ENCODE measurements around the gene HHAT.

Gene HHAT

GRCh38 chr1:210376836-210377372 is 48.2 kb downstream of the HHAT start:
- Histone ChIP-seq H3K4me3 (ENCODE audit: low read depth, low read length) (no peak overlapping the region), H3K36me3 (ENCODE audit: control insufficient read depth, insufficient read depth, low read length) (no peaks in the 10 kb centered on the region), H3K9me3 (ENCODE audit: control insufficient read depth, insufficient read depth, low read length) (no peaks in the 10 kb centered on the region), H3K4me1 (ENCODE audit: control insufficient read depth, insufficient read depth, low read length) (peaks cover 18% of the 10 kb centered on the region), H3K9ac (ENCODE audit: low read depth, low read length) (no peak overlapping the region), H3K27me3 (ENCODE audit: control insufficient read depth, insufficient read depth, low read length) (no peaks in the 10 kb centered on the region)

- no peaks in the 10 kb centered on the region for H3K36me3 ChIP-seq (ENCODE audit: control insufficient read depth, insufficient read depth, low read length)
- H3K4me1 ChIP-seq (ENCODE audit: control insufficient read depth, insufficient read depth, low read length), result peaks cover 9% of the 10 kb centered on the region
- no peaks in the 10 kb centered on the region for H3K9me3 ChIP-seq (ENCODE audit: control insufficient read depth, insufficient read depth, low read length)
- no peak overlapping the region for H3K4me3 ChIP-seq (ENCODE audit: low read depth, low read length)
- H3K9ac ChIP-seq (ENCODE audit: low read depth, low read length), result no peak overlapping the region
- no peaks in the 10 kb centered on the region for H3K27me3 ChIP-seq (ENCODE audit: control insufficient read depth, insufficient read depth, low read length)
These were observed 49.1 kb downstream of the HHAT start for GRCh38 chr1:210377731-210378333.

DNA sequence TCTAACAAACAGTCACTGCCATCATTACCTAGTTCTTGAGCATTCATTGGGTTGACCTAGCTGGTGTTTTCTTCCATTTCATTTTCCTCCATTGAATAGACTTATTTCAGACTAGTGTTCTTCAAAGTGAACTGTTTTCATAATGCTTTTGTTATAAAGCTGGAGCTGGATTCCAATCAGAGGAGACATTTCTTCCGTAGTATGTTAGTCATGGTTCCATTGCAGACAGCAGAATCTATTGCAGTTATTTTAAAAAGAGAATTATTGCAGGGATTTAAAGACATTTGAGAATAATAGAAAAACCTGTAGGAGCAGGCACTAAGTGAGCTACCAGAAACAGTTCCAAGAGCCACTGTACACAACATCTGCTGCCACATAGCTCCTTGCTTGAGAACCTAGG is 50.0 kb downstream of the HHAT start:
- H3K36me3 ChIP-seq (ENCODE audit: control insufficient read depth, insufficient read depth, low read length), result no peaks in the 10 kb centered on the region
- no peaks in the 10 kb centered on the region for H3K27me3 ChIP-seq (ENCODE audit: control insufficient read depth, insufficient read depth, low read length)
- no peak overlapping the region for H3K4me3 ChIP-seq (ENCODE audit: low read depth, low read length)
- H3K9me3 ChIP-seq (ENCODE audit: control insufficient read depth, insufficient read depth, low read length), result no peaks in the 10 kb centered on the region
- H3K4me1 ChIP-seq (ENCODE audit: control insufficient read depth, insufficient read depth, low read length), result no peaks in the 10 kb centered on the region
- H3K9ac ChIP-seq (ENCODE audit: low read depth, low read length), result no peak overlapping the region

DNA sequence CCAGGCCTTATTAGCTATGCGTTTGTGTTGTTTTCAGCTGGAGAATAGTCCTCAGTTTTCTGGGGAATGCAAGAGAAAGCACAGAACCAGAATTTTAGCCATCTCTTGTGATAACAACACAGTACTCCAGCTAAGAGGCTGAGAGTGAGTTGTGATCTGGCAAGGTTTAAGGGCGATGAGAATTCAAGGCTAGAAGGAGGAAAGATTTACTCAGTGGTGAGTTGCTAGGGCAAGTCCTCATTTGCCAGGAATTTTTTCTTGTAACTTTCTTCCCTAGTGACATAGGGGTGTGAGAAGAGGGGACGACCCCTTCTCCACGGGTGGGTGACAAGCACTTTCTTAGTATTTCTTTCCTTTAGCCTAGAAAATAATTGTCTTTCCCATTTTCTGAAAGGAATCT is 53.2 kb downstream of the HHAT start:
- Histone ChIP-seq H3K9me3 (ENCODE audit: control insufficient read depth, insufficient read depth, low read length) (no peaks in the 10 kb centered on the region), H3K27me3 (ENCODE audit: control insufficient read depth, insufficient read depth, low read length) (no peaks in the 10 kb centered on the region), H3K4me1 (ENCODE audit: control insufficient read depth, insufficient read depth, low read length) (peaks cover 5% of the 10 kb centered on the region), H3K9ac (ENCODE audit: low read depth, low read length) (no peak overlapping the region), H3K36me3 (ENCODE audit: control insufficient read depth, insufficient read depth, low read length) (no peaks in the 10 kb centered on the region), H3K4me3 (ENCODE audit: low read depth, low read length) (no peak overlapping the region)

DNA sequence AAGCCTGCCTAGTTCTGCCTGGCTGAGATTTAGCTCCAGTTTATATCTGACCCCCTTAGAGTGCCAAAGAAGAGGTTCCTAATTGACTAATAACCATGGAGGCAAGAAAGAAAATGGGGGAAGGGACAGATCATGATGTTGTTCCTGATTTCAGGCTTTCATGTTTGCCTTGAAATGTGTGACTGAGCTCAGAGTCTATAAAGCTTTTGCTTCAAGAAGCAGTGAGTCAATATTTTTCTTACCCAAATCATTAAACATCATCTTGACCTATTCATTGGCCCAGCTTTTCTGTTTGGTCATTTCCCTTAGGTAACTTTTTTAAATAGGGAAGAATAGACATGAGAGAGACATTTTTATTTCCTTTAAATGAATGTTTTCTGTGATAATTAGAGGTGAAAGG is 55.9 kb downstream of the HHAT start:
- Histone ChIP-seq H3K9ac (ENCODE audit: low read depth, low read length) (no peak overlapping the region), H3K9me3 (ENCODE audit: control insufficient read depth, insufficient read depth, low read length) (no peaks in the 10 kb centered on the region), H3K27me3 (ENCODE audit: control insufficient read depth, insufficient read depth, low read length) (no peaks in the 10 kb centered on the region), H3K36me3 (ENCODE audit: control insufficient read depth, insufficient read depth, low read length) (no peaks in the 10 kb centered on the region), H3K4me3 (ENCODE audit: low read depth, low read length) (no peak overlapping the region), H3K4me1 (ENCODE audit: control insufficient read depth, insufficient read depth, low read length) (peaks cover 5% of the 10 kb centered on the region)

DNA sequence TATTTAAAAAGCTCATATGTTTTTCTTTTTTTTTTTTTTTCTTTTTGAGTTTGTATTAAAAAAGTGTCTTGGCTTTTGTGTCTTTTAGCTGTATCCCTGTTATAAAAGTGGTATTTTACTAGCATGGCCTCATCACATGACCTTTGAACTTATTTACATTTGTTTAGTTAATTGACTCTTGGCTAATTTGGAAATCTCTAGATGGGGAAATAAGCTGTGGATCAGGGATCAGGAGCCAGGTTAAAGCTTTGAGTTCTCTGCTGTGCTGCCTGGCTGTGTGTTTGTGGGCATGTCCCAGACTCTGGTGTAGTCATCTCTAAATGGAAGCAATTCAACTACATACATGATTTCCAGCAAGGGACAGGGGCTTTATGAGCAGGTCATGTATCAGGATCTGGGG is 56.5 kb downstream of the HHAT start:
- no peaks in the 10 kb centered on the region for H3K27me3 ChIP-seq (ENCODE audit: control insufficient read depth, insufficient read depth, low read length)
- no peak overlapping the region for H3K9ac ChIP-seq (ENCODE audit: low read depth, low read length)
- H3K36me3 ChIP-seq (ENCODE audit: control insufficient read depth, insufficient read depth, low read length), result no peaks in the 10 kb centered on the region
- peaks cover 5% of the 10 kb centered on the region for H3K4me1 ChIP-seq (ENCODE audit: control insufficient read depth, insufficient read depth, low read length)
- H3K9me3 ChIP-seq (ENCODE audit: control insufficient read depth, insufficient read depth, low read length), result no peaks in the 10 kb centered on the region
- no peak overlapping the region for H3K4me3 ChIP-seq (ENCODE audit: low read depth, low read length)

- H3K9ac ChIP-seq (ENCODE audit: low read depth, low read length), result no peak overlapping the region
- no peaks in the 10 kb centered on the region for H3K36me3 ChIP-seq (ENCODE audit: control insufficient read depth, insufficient read depth, low read length)
- no peak overlapping the region for H3K4me3 ChIP-seq (ENCODE audit: low read depth, low read length)
- H3K4me1 ChIP-seq (ENCODE audit: control insufficient read depth, insufficient read depth, low read length), result no peaks in the 10 kb centered on the region
- H3K27me3 ChIP-seq (ENCODE audit: control insufficient read depth, insufficient read depth, low read length), result no peaks in the 10 kb centered on the region
- H3K9me3 ChIP-seq (ENCODE audit: control insufficient read depth, insufficient read depth, low read length), result no peaks in the 10 kb centered on the region
These were observed 65.6 kb downstream of the HHAT start for GRCh38 chr1:210394281-210394821.

- no peaks in the 10 kb centered on the region for H3K9me3 ChIP-seq (ENCODE audit: control insufficient read depth, insufficient read depth, low read length)
- H3K9ac ChIP-seq (ENCODE audit: low read depth, low read length), result no peak overlapping the region
- no peaks in the 10 kb centered on the region for H3K36me3 ChIP-seq (ENCODE audit: control insufficient read depth, insufficient read depth, low read length)
- H3K27me3 ChIP-seq (ENCODE audit: control insufficient read depth, insufficient read depth, low read length), result no peaks in the 10 kb centered on the region
- peaks cover 4% of the 10 kb centered on the region for H3K4me1 ChIP-seq (ENCODE audit: control insufficient read depth, insufficient read depth, low read length)
- no peak overlapping the region for H3K4me3 ChIP-seq (ENCODE audit: low read depth, low read length)
These were observed 67.8 kb downstream of the HHAT start for GRCh38 chr1:210396541-210396940.

GRCh38 chr1:210397252-210397651 is 68.5 kb downstream of the HHAT start:
- no peaks in the 10 kb centered on the region for H3K27me3 ChIP-seq (ENCODE audit: control insufficient read depth, insufficient read depth, low read length)
- no peak overlapping the region for H3K9ac ChIP-seq (ENCODE audit: low read depth, low read length)
- H3K9me3 ChIP-seq (ENCODE audit: control insufficient read depth, insufficient read depth, low read length), result no peaks in the 10 kb centered on the region
- no peak overlapping the region for H3K4me3 ChIP-seq (ENCODE audit: low read depth, low read length)
- H3K4me1 ChIP-seq (ENCODE audit: control insufficient read depth, insufficient read depth, low read length), result peaks cover 4% of the 10 kb centered on the region
- no peaks in the 10 kb centered on the region for H3K36me3 ChIP-seq (ENCODE audit: control insufficient read depth, insufficient read depth, low read length)

DNA sequence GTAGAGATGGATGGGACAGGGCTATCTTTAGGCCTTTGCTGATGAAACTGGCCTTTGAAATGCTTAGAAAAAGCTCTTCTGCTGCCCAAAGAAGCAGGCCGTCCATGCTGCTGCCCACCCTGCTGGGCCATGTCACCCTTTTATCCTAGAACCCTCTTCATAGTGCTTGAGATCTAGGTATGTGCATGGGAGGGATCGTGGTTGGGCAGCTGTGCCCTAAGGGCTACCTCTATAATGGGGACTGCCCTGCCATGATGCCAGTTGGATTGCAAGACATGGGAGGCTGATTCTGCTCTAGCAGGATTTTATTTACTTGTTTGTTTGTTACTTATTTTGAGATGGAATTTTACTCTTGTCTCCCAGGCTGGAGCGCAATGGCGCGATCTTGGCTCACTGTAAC is 69.0 kb downstream of the HHAT start:
- Histone ChIP-seq H3K9ac (ENCODE audit: low read depth, low read length) (no peak overlapping the region), H3K27me3 (ENCODE audit: control insufficient read depth, insufficient read depth, low read length) (no peaks in the 10 kb centered on the region), H3K36me3 (ENCODE audit: control insufficient read depth, insufficient read depth, low read length) (no peaks in the 10 kb centered on the region), H3K9me3 (ENCODE audit: control insufficient read depth, insufficient read depth, low read length) (no peaks in the 10 kb centered on the region), H3K4me1 (ENCODE audit: control insufficient read depth, insufficient read depth, low read length) (peaks cover 4% of the 10 kb centered on the region), H3K4me3 (ENCODE audit: low read depth, low read length) (no peak overlapping the region)

GRCh38 chr1:210398466-210398865 is 69.8 kb downstream of the HHAT start:
- Histone ChIP-seq H3K4me3 (ENCODE audit: low read depth, low read length) (no peak overlapping the region), H3K9me3 (ENCODE audit: control insufficient read depth, insufficient read depth, low read length) (no peaks in the 10 kb centered on the region), H3K36me3 (ENCODE audit: control insufficient read depth, insufficient read depth, low read length) (no peaks in the 10 kb centered on the region), H3K27me3 (ENCODE audit: control insufficient read depth, insufficient read depth, low read length) (no peaks in the 10 kb centered on the region), H3K9ac (ENCODE audit: low read depth, low read length) (no peak overlapping the region), H3K4me1 (ENCODE audit: control insufficient read depth, insufficient read depth, low read length) (peaks cover 4% of the 10 kb centered on the region)

- no peak overlapping the region for H3K9ac ChIP-seq (ENCODE audit: low read depth, low read length)
- H3K4me1 ChIP-seq (ENCODE audit: control insufficient read depth, insufficient read depth, low read length), result peaks cover 4% of the 10 kb centered on the region
- no peaks in the 10 kb centered on the region for H3K36me3 ChIP-seq (ENCODE audit: control insufficient read depth, insufficient read depth, low read length)
- H3K27me3 ChIP-seq (ENCODE audit: control insufficient read depth, insufficient read depth, low read length), result no peaks in the 10 kb centered on the region
- H3K9me3 ChIP-seq (ENCODE audit: control insufficient read depth, insufficient read depth, low read length), result no peaks in the 10 kb centered on the region
- H3K4me3 ChIP-seq (ENCODE audit: low read depth, low read length), result no peak overlapping the region
These were observed 71.5 kb downstream of the HHAT start for GRCh38 chr1:210400043-210400840.

Measured in iPS-15b (cell line).